ENCODE measurements around the gene RNH1.

- no peak for TF ChIP-seq SP1 (IDR thresholded peaks at IDR 0.05; ENCODE audit: low read depth, low read length)
- TF ChIP-seq CTCF (IDR thresholded peaks at IDR 0.05; ENCODE audit: control extremely low read depth in 1 of 3, insufficient read depth in 1 of 3, low read depth in 1 of 3, low read length in 3 of 3), result no peak
- TF ChIP-seq EZH2 (IDR thresholded peaks at IDR 0.05; ENCODE audit: low read depth, low read length, severe bottlenecking), result no peak
- TF ChIP-seq SIN3A (conservative IDR thresholded peaks at IDR 0.05 in 1 of 2, IDR thresholded peaks at IDR 0.05 in 1 of 2; ENCODE audit: low read depth in 1 of 2, low read length in 2 of 2), result no peak
- no peak for TF ChIP-seq ATF2 (IDR thresholded peaks at IDR 0.05; ENCODE audit: low read length)
- TF ChIP-seq POLR2A (IDR thresholded peaks at IDR 0.05; ENCODE audit: control extremely low read depth in 1 of 2, low read depth in 2 of 2, low read length in 2 of 2), result no peak
Measured at GRCh38 chr11:454801-455565, 52.1 kb downstream of the RNH1 start.

Data from H1 (cell line).